Measurements from ENCODE around the gene TMEM81.

TMEM81 gene

DNA sequence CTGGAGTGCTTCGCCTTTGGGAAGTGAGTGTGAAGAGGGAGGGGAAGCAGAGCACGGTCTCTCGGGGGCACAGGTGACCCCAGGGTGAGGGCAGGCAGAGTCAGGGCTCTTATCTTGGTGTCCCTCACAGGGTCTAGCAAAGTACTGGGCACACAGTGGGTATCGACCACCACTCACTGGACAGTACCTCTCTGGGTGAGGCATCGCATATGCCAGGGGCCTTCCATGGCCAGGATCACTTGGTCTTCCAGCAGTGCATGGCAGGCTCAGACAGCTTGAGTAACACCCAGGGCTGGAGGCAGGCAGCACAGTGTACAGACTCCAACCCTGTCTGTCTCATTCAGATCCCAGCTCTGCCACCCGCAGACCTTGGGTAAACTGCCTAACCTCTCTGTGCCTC lies 24.6 kb downstream of the TMEM81 start:
- no peak for DNase-seq (ENCODE audit: low read depth)

DNA sequence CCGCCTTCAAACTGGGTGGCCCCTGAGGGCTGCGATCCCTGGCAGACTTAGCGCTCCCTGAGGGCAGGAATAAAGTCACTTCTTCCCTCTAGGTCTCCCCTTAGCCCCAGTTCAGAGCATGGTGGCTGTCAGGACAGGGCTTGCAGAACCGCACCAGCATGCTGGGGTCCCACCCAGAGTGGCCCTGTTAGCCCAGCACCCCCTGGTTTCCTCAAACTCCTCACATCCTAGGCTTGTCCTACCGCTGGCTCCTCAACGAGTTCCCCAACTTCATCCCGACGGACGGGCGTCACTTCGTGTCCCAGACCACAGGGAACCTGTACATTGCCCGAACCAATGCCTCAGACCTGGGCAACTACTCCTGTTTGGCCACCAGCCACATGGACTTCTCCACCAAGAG lies 25.4 kb downstream of the TMEM81 start:
- no peak for DNase-seq (ENCODE audit: low read depth)

DNA sequence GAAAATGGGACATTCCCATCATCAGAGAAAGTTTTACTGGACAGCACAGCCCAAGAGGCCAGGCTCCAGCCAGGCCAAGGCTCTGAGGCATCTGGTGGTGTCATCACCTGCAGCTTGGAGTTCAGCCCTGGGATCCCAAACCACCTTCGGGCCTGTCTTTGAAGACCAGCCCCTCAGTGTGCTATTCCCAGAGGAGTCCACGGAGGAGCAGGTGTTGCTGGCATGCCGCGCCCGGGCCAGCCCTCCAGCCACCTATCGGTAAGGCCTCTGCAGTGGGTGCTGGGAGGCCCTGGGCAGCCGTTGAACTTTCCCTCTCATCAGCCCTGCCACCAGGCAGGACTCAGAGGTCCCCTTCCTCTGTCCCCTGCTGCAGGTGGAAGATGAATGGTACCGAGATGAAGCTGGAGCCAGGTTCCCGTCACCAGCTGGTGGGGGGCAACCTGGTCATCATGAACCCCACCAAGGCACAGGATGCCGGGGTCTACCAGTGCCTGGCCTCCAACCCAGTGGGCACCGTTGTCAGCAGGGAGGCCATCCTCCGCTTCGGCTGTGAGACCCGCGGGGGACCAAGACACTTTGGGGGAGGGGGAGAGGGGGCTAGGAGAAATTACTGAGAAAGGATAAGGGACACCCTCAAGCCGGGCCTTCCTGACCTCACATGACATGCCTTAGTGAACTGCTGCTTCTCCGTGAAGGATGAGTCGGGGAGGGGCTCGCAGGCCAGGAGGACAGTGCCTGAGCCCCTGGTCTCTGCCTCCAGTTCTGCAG lies 26.3 kb downstream of the TMEM81 start:
- DNase-seq (ENCODE audit: low read depth), result no peak

DNA sequence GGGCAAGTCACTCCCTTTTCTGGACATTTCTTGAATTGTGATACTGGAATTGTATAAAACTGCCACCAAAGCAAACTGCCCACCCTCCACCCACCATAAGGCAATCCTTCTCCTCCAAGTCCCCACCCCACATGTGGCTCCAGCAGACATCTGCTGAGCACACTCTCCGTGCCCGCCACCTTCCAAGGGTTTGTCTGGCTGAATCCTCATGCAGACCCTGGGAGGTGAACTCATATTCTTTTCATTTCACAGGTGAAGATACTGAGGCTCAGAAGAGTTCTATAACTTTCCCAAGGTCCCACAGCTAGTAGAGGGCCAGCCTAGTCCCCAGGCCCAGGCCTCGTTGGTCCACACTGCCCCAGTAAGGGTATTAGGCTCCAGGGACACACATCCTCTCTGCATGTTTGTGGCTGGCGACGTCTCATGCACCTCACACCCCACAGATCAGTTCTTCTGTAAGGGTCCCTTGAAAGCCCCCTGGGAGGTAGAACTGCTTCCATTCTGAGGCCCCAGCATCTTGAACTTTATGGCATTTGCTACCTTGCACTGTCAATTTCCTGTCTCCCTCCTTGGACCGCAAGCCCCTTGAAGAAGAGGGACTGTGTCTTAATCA lies 27.2 kb downstream of the TMEM81 start:
- DNase-seq (ENCODE audit: low read depth), result no peak

DNA sequence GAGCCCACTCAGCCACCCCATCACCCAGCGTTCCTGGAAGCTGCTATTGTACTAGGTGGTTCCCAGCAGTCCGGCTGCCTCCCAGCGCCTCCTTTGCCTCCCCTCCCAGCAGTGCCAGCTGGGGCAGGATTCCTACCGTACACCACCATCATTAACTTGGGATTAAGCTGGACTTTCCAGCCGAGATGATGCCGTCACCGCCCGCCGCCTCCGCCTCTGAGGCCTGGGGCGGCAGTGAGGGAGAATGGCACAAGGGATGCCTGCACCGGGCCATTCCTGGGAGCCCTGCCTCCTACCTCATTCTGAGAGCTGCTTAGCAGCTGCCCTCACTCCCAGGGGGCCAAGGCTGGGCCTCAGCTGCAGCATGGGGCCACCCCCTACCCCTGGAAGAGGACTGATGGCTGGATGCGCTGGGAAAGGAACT lies 28.1 kb downstream of the TMEM81 start:
- DNase-seq (ENCODE audit: low read depth), result no peak

DNA sequence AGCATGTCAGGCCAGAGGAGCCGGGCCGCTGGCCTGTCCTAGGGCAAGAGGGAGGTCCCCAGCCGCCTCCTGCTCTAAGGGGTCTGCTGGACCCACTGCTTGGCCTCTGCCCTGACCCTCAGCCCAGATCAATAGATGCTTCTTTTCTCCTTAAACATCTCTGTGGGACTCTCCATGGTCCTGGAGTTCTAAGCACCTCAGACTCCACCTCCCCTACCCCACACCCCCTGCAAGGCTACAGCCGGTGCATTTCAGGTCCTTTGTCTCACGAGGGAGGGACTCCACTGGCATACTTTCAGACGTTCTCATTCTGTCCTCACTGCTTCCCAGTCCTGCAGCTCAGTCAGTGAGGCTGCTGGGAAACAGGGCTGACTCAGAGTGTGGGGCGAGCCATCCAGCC lies 30.2 kb downstream of the TMEM81 start:
- no peak for DNase-seq (ENCODE audit: low read depth)

DNA sequence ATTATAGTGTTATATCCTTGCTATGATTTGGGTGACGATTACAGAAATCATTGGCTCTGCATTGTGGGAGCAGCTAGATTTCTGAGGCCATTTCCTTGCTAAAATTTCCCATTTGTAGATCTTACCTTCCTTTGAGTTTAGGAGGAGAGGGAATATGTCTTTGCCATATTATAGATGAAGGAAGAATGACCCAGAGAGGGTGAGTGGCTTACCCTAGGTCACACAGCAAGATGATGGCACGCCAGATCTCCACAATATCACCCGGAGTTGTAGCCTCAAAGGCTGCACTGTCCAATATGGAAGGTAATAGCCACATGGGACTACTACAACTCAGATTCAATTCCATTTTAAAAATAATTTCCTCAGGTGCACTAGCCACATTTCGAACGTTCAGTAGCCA lies 31.0 kb downstream of the TMEM81 start:
- DNase-seq (ENCODE audit: low read depth), result no peak

DNA sequence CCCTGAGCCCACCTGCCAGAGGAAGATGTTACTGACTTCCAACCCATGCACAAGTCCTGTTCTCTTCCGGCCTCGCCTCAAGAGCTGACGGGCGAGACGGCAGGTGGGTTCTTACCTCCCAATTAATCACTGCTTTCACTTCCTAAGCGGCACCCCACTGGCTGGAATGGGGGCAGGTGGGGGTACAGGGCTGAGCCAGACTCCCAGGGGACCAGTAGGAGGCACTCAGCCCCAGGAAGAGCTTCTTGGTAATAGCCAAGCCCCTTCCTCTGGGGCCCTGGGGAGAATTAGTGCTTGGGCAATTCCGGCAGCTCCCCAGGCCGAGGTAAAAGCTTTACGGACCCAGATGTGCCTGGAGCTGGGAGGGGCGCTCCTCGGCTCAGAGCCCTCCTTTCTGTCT lies 31.6 kb downstream of the TMEM81 start:
- no peak for DNase-seq (ENCODE audit: low read depth)

DNA sequence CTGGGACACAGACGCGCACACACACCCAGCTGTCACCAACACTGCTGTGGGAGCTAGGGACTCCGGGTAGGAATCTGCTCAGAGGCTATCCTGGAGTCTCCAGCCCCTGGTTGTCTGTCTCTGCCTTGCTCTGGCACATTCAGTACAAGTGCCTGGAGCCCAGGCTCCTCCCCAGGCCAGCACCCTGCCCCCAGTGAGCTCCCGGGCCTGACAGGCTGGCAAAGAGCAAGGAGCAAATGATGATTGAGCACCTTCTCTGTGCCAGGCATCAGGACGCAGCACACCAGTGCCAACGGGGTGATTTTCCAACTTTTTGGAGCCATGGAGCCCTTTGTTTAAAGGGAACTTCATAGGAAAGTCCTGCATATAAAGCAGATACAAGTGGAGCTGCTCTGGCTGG lies 34.8 kb downstream of the TMEM81 start:
- no peak for DNase-seq (ENCODE audit: low read depth)

DNA sequence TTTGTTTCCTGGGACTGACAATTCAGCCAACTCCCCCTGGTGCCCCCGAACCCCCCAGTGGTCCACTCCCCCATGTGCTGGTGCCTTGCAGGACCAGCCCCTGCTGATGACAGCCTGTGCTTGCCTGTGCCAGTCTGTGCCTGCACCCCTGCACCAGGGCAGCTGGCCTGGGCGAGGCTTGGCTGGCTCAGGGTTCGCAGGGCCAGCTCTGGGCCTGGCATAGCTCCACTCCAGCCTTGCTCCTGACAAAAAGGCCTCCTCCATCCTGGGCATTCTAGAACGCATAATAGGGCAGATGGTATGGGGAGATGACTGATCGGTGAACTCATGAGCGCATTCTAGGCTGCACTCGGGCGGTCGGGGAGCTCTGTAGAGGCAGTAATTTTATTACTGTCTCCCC lies 35.9 kb downstream of the TMEM81 start:
- DNase-seq (ENCODE audit: low read depth), result no peak

DNA sequence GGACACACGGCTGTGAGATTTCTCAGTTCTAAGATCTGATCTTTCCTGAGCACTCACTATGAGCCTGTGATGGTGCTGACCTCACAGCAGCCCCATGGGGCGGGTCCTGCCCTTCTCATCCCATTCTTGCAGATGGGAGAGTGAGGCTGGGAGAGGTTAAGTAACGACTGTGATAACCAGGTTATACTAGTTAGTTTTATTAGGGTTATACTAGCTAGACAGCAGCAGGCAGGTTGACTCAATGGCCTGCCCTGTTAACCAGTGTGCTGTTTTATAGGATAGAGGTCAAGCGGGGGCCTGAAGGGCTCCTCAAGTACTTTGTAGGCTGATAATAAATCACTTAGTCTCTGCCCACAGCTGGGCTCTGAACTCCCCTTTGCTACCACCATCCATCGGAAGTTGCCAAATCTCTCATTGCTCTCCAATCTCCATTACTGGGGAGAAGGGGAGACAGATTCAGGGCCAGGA lies 36.5 kb downstream of the TMEM81 start:
- DNase-seq (ENCODE audit: low read depth), result no peak

DNA sequence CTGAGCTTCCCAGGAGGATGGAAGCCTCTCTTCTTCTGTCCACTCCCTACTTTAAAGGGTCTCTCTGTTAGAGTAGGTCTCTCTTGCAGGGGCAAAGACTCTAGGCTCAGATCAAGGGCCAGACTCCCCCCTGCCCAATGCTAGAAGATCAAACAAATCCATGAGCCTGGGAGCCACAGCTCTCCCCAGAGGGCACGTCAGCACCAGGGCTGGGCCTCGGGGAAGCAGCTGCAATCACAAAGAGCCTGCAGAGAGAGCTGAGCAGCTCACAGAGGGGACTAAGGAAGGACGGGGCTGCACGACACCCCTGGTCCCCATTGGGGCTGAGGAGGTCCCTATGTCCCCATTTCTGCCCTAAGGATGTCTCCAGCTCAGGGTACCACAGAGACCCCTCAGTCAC lies 37.4 kb downstream of the TMEM81 start:
- no peak for DNase-seq (ENCODE audit: low read depth)

DNA sequence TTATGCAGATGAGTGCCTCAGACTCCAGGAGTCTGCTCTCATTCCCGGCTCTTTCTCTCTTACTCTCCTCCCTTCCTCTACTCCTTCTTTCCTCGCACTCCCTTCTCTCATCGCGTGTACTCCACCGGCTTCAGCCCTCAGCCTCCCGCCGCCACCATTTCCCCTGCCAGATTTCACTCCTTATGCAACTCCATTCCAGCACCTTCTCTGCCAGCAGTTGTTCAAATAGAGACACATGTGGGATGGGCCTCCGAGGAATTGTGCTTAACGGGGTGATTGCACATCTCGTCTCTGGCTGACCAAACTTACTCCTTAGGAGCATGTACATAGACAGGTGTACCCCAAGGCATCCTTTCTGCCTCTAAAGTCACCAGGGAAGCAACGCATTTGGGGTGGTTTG lies 39.1 kb downstream of the TMEM81 start:
- DNase-seq (ENCODE audit: low read depth), result no peak

DNA sequence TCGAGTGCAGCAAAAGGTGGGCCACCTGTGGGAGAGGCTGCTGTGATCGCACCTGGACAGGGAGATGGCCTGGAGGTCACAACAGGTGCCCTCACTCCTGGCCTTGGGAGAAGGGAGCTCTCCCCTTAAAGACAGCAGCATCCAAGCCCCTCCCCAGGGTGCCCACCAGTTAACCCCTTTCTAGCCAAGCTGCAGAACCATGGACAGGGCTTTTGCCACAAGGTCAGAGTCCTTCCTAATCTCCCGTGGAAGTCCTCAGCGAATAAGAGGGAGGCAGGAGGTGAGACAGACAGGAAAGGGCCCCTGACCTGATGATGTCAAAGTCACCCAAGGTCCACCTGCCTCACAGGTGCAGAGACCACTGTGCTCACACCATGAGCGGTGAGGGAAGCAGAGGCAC lies 39.5 kb downstream of the TMEM81 start:
- no peak for DNase-seq (ENCODE audit: low read depth)

DNA sequence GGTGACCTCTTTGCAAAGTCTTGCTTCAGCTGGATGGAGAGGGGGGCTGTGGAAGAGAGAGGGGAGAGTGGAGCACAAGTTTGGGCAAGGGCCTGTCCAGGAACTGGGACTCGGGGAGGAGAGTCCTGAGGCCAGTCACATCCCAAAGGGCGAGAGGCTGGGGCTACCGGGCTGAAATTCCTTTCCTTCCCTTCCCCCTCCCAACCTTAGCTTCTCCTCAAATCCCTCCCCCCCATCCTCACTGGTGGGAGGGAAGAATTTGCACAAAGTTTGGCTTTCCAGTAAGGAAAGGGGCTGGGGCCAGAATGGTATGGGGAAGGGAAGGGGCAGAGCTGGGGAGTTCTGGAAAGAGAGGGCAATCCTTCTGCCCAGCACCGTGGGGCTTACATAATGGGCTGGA lies 40.4 kb downstream of the TMEM81 start:
- no peak for DNase-seq (ENCODE audit: low read depth)

DNA sequence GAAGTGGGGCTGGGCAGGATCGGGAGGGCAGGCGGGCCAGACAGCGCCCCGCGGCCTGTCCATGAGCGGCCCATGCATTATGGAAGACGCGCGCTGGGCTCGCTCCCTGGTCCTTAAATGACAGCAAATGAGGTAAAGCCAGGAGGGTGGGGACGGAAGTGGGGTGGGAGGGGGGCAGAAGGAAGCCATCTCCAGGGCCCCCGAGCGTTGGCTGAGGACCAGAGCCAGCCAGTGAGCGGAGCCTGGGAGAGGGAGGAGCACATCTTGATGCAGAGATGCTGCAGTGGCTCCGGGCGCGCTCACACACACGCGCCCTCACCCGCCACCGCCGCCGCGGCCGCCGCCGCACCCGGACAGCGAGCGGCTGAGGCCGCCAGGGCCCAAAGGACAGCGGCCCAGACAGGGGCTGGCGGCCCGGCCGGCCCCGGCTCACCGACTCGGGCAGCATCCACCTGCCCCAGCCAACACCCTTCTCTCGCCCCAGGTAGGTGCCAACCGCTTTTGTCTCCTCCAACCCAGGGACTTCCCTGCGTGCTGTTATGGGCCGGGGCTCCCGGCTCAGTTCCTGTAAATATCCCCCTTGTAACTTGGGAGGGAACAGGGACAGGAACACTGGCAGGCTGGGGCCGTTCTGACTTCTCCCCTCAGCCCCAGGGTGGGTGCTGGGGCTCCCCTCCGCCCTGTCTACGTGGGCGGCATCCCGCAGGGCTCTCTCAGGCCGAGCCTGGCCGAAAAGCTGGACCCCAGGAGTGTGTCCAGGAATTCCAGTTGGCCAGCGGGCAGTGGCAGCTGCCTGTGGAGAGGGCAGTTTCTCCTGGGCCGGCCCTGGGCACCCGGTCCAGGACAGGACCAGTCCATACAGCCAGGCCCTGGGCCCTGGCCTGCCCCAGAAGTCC lies 41.1 kb downstream of the TMEM81 start, which contains the start of gene CNTN2:
Gene CNTN2 (plus strand): TSS at position 302 of the 896 bp plus-strand sequence. CDS start 9,974 bp downstream, outside the sequence.
- no peak for DNase-seq (ENCODE audit: low read depth)

DNA sequence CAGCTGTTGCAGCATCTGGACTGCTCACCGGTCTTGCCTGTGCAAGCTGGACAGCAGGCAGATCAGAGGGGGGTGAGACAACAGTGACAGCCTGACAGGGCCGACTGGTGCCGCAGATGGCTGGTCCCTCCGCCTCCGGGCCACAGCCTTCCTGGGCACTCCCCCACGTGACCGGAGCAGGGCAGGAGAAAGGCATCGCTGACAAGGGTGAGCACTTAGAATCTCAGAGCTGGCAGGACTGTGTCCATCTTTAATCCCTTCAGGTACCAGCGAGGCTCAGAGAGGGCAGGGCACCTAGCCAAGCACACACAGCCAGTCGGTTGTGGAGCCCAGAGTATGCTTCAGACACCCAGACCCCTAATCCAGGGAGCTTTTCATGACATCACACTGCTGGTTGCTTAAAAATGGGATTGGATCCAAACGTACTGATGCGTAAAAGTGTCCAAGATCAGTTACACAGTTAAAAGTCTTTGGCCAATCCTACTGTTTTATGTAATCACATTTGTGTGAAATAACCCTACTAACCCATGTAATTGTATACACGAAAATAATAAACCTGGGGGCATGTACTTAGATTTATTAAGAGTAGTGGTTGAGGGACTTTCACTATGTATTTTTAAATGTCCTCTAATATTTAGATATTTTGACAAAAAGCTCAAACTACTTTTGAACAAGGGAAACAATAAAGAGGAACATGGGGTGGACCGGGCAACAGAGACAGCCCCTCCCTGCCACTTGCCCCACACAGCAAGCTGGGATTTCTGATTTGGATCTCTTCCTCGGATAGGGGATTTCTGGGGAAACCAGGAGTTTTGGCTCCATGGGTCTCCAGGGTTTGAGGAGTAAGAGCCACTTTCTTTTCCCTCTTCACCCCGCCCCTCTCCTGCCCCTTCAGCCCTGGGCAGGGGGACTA lies 42.0 kb downstream of the TMEM81 start:
- DNase-seq (ENCODE audit: low read depth), result no peak

DNA sequence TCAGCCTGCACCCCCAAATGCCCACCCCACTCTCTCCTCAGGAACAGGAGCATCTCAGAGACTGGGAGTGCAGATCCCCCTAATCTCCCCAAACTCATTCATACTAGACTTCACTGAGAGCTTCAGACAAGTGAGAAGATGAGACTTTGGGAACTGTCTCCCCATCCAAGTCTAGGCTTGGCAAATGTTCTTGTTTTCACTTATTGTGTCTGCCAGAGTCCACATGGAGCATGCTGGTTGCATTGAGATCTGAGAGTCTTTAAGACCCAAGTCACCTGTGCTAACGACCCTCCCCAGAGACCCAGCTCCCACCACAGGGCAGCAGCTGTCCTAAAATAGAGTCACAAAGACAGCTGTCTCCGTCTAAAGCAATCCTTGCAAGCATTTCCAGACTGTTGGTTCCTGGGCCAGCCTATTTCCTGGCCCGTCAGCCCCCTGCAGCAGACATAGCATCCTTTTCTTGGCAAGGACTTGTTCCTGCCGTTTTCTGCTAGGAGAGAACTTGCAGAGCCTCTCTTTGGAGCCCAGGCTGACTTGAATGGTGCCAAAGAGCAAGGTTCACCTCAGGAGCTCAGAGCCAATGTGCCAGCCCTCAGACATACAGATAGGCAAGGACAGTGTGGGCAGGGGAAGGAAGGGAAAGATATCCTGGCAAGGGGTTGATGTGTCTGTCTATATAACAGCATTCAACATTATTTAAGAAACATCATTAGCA lies 43.1 kb downstream of the TMEM81 start:
- no peak for DNase-seq (ENCODE audit: low read depth)

DNA sequence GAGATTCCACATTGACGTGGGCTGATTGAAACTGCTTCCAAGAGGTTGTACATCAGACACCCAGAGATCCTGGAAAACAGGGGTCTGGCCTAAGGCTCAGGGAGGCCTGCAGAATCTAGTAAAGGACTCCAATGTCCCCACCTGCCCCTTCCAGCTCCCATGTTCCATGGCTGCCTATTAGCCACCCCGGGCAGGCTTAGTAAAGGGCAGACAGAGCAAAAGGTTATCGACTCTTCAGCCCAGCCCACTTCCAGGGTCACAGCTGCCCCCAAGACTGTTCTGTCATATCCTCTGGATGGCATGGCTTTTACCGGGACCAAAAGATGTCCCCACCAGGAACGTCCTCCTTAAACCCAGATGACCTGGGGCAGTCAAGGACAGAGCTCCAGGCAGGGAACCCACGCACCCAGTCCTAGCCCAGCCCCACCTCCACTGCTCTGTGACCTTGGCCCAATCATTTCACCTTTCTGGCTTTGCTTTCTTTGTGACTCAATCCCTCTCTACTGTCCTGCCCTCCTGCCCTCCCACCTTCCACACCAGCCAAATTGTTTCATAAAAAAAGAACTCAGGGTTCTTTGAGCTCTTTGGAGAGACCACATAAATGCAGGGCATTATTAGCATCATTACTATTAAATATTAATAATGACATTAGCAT lies 46.0 kb downstream of the TMEM81 start:
- DNase-seq (ENCODE audit: low read depth), result no peak

DNA sequence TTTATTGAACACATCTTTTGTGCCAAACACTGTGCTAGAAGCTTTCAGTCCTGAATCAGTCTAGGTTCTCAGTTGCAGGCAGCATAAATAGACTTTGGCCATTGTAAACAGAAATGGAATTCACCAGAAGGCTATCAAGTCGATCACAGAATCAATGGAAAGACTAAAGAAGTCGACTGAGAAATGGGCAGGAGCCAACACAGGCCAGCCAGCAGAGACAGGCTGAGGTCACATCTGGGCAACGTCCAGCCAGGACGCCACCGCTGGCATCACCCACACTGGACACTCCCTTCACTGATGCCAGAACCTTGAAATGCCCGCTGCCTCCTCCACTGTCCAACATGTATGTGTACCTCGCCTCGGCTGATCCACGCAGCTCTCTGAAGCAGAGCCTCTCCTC lies 46.7 kb downstream of the TMEM81 start:
- DNase-seq (ENCODE audit: low read depth), result no peak

All from HS-27A (cell line).